OCI-LY3 (cell line): Measurements from ENCODE around the gene C2orf92.

Experiments
- H2AFZ ChIP-seq: fragments of 200-600, 300-600 bp; shearing (Covaris generic); 2 replicates; pipeline ENCODE4 v1.6.0; 2014; ENCODE audit warnings: antibody characterized with exemption, low read depth, low read length
- H3K27ac ChIP-seq: fragments of 200-600, 300-600 bp; sonication (generic); 2 replicates; pipeline ENCODE4 v1.5.1; 2014; ENCODE audit warnings: mild to moderate bottlenecking, low read length, moderate library complexity, mixed read lengths
- H3K27me3 ChIP-seq: fragments of 200-600, 300-600 bp; sonication (generic); 2 replicates; pipeline ENCODE4 v1.6.1; 2014; ENCODE audit warnings: low read depth, low read length, mixed read lengths
- H3K36me3 ChIP-seq: fragments of 200-600, 300-600 bp; sonication (generic); replicated peaks from 2 replicates; pipeline ENCODE3; 2014; ENCODE audit warnings: low read depth, low read length, mixed read lengths
- H3K4me1 ChIP-seq: fragments of 300-600, 200-600 bp; sonication (generic); 2 replicates; pipeline ENCODE4 v1.6.1; 2014; ENCODE audit warnings: low read length, mixed read lengths
- H3K4me2 ChIP-seq: fragments of 200-600, 300-600 bp; sonication (generic); 2 replicates; pipeline ENCODE4 v1.6.1; 2014; ENCODE audit warnings: low read length, mixed read lengths
- H3K4me3 ChIP-seq: fragments of 300-600, 200-600 bp; sonication (generic); 2 replicates; pipeline ENCODE4 v1.5.1; 2014; ENCODE audit warnings: antibody characterized with exemption, mild to moderate bottlenecking, low read length, moderate library complexity
- H3K79me2 ChIP-seq: fragments of 300-600, 200-600 bp; shearing (Covaris generic); 2 replicates; pipeline ENCODE4 v1.6.1; 2014; ENCODE audit warnings: mild to moderate bottlenecking, low read length, mixed read lengths
- H3K9ac ChIP-seq: fragments of 300-600, 200-600 bp; shearing (Covaris generic); 2 replicates; pipeline ENCODE4 v1.6.0; 2014; ENCODE audit warnings: mild to moderate bottlenecking, low read length, moderate library complexity
- H3K9me3 ChIP-seq: fragments of 200-600, 300-600 bp; shearing (Covaris generic); 2 replicates; pipeline ENCODE4 v1.6.1; 2014; ENCODE audit warnings: low read length, mixed read lengths; ENCODE audit not compliant: insufficient read depth
- H4K20me1 ChIP-seq: fragments of 200-600, 300-600 bp; sonication (generic); 2 replicates; pipeline ENCODE4 v1.6.1; 2016; ENCODE audit warnings: low read length, mixed read lengths; ENCODE audit not compliant: insufficient read depth
- CTCF ChIP-seq: fragments of 200-600, 300-600 bp; sonication (generic); IDR thresholded peaks from 2 replicates; pipeline ENCODE4 v1.5.1; 2014; ENCODE audit warnings: antibody characterized with exemption, low read length, low read depth
- EZH2phosphoT487 ChIP-seq: fragments of 200-600 bp; shearing (Covaris generic); IDR thresholded peaks from 2 replicates; pipeline ENCODE4 v1.6.1; 2018; ENCODE audit warnings: antibody characterized with exemption, mixed run types, low read depth

The C2orf92 gene

GRCh38 chr2:97656129-97656755, 13.3 kb upstream of the C2orf92 start:
- Histone ChIP-seq H3K27ac (no peak overlapping the region), H3K79me2 (peaks cover 11% of the 10 kb centered on the region), H3K27me3 (no peaks in the 10 kb centered on the region), H3K9me3 (no peaks in the 10 kb centered on the region), H3K4me1 (no peaks in the 10 kb centered on the region), H3K4me2 (no peak overlapping the region), H3K4me3 (no peak overlapping the region), H2AFZ (no peak overlapping the region), H3K36me3 (peaks cover 26% of the 10 kb centered on the region), H3K9ac (no peak overlapping the region), H4K20me1 (no peaks in the 10 kb centered on the region; the same call in 1 of the 2 replicates)
- TF ChIP-seq EZH2phosphoT487 = no peak
- TF ChIP-seq CTCF = no peak

- Histone ChIP-seq H3K36me3 (peaks cover 26% of the 10 kb centered on the region), H3K9ac (no peak overlapping the region), H3K4me3 (no peak overlapping the region), H3K27ac (no peak overlapping the region), H3K79me2 (peaks cover 19% of the 10 kb centered on the region), H4K20me1 (peaks cover 2% of the 10 kb centered on the region), H2AFZ (no peak overlapping the region), H3K4me2 (no peak overlapping the region), H3K4me1 (peaks cover 2% of the 10 kb centered on the region), H3K27me3 (no peaks in the 10 kb centered on the region), H3K9me3 (no peaks in the 10 kb centered on the region)
- TF ChIP-seq EZH2phosphoT487 = no peak
- TF ChIP-seq CTCF = no peak
Observed at GRCh38 chr2:97656905-97657587, 12.5 kb upstream of the C2orf92 start.

GRCh38 chr2:97657986-97658690, 11.4 kb upstream of the C2orf92 start:
- Histone ChIP-seq H3K4me3 (no peak overlapping the region), H3K27me3 (no peaks in the 10 kb centered on the region), H4K20me1 (peaks cover 8% of the 10 kb centered on the region), H3K9ac (no peak overlapping the region), H3K4me1 (peaks cover 9% of the 10 kb centered on the region), H3K9me3 (no peaks in the 10 kb centered on the region), H2AFZ (no peak overlapping the region), H3K79me2 (peaks cover 30% of the 10 kb centered on the region), H3K4me2 (no peak overlapping the region), H3K27ac (no peak overlapping the region), H3K36me3 (peaks cover 26% of the 10 kb centered on the region)
- no peak for TF ChIP-seq EZH2phosphoT487

- H3K36me3 ChIP-seq = peaks cover 23% of the 10 kb centered on the region
Observed at GRCh38 chr2:97658691-97659157, 10.8 kb upstream of the C2orf92 start.

More at GRCh38 chr2:97658691-97659157, 10.8 kb upstream of the C2orf92 start:
- no peak overlapping the region for H3K4me2 ChIP-seq
- H4K20me1 ChIP-seq = peaks cover 8% of the 10 kb centered on the region
- no peak overlapping the region for H2AFZ ChIP-seq
- no peak overlapping the region for H3K9ac ChIP-seq
- no peak for TF ChIP-seq EZH2phosphoT487
- TF ChIP-seq CTCF = no peak
- H3K4me3 ChIP-seq = no peak overlapping the region
- H3K27me3 ChIP-seq = no peaks in the 10 kb centered on the region
- H3K27ac ChIP-seq = no peak overlapping the region
- peaks cover 9% of the 10 kb centered on the region for H3K4me1 ChIP-seq
- H3K9me3 ChIP-seq = no peaks in the 10 kb centered on the region
- H3K79me2 ChIP-seq = peaks cover 34% of the 10 kb centered on the region
